Subcutaneous adipose tissue (tissue), 4 donors: ENCODE measurements around the gene FOXP2. TPM values are rescaled to one million over a fixed set of nuclear protein-coding genes. Genes with fewer than 3 reads are reported as not detected.

ENCODE experiments used
- CTCF ChIP-seq: fragments of 450-650 bp; IDR thresholded peaks from one replicate; pipeline ENCODE4 v1.5.1; 2016; ENCODE audit warnings: low read depth, mild to moderate bottlenecking, control low read depth, antibody characterized with exemption, moderate library complexity
- total RNA-seq, 4 donors: library from RNA; depleted of rRNA; stranded (reverse); fragments of >200 nt; gene quantifications; one replicate each; pipeline ENCODE4 v1.1.0, GENCODE V29; 2016

FOXP2 gene
- total RNA-seq, 4 donors from 2014 or later: 11.3 to 20.1 (median 16.1) TPM

GRCh38 chr7:114687238-114687637, 272.6 kb downstream of the FOXP2 start:
- TF ChIP-seq CTCF: no peak

- TF ChIP-seq CTCF: no peak
These were observed 273.9 kb downstream of the FOXP2 start for GRCh38 chr7:114688443-114689055.

GRCh38 chr7:114689406-114689805, 274.8 kb downstream of the FOXP2 start:
- no peak for TF ChIP-seq CTCF

GRCh38 chr7:114691605-114692004, 277.0 kb downstream of the FOXP2 start:
- no peak for TF ChIP-seq CTCF

- TF ChIP-seq CTCF: no peak
These were observed 280.6 kb downstream of the FOXP2 start for GRCh38 chr7:114695182-114695581.

- TF ChIP-seq CTCF: no peak
These were observed 285.8 kb downstream of the FOXP2 start for GRCh38 chr7:114700247-114700928.

- no peak for TF ChIP-seq CTCF
These were observed 289.1 kb downstream of the FOXP2 start for GRCh38 chr7:114703677-114704076.
